ENCODE results near the gene HRG. TPM values are rescaled to one million over a fixed set of nuclear protein-coding genes. Genes with fewer than 3 reads are reported as not detected.

Gene HRG
- total and polyA plus RNA-seq, 2 of the 8 experiments (the other 6 are each of a cell fraction or from before 2014, with no cell fraction given), result 0.03 to 0.15 TPM

- H2BK20ac ChIP-seq (ENCODE audit: low read length), result no peak overlapping the region
- no peak overlapping the region for H3K14ac ChIP-seq (ENCODE audit: insufficient read length)
- no peak overlapping the region for H2BK5ac ChIP-seq (ENCODE audit: low read depth, low read length)
- no peaks in the 10 kb centered on the region for H3K27me3 ChIP-seq (replicated peaks in 1 of 4; ENCODE audit: control insufficient read depth in 3 of 4, extremely low read depth in 1 of 4, insufficient read depth in 3 of 4, low read length in 3 of 4)
- H3K27ac ChIP-seq (ENCODE audit: low read depth, low read length), result no peak overlapping the region
- no peak for TF ChIP-seq TAF7 (optimal IDR thresholded peaks at IDR 0.05; ENCODE audit: borderline replicate concordance, low read depth, low read length)
- TF ChIP-seq JUN (IDR thresholded peaks at IDR 0.05; ENCODE audit: low read depth, low read length), result no peak
- TF ChIP-seq EGR1 (IDR thresholded peaks at IDR 0.05; ENCODE audit: borderline replicate concordance, low read depth, low read length), result no peak
- TF ChIP-seq MAFK (IDR thresholded peaks at IDR 0.05; ENCODE audit: low read depth, low read length), result no peak
- TF ChIP-seq BRCA1 (IDR thresholded peaks at IDR 0.05; ENCODE audit: low read depth, low read length), result no peak
- TF ChIP-seq CREB1 (IDR thresholded peaks at IDR 0.05), result no peak
- TF ChIP-seq YY1 (IDR thresholded peaks at IDR 0.05; ENCODE audit: low read depth, low read length), result no peak
- TF ChIP-seq RNF2 (IDR thresholded peaks at IDR 0.05; ENCODE audit: borderline replicate concordance, low read depth, low read length, missing control alignments, poor library complexity, severe bottlenecking), result no peak
- TF ChIP-seq TEAD4 (IDR thresholded peaks at IDR 0.05; ENCODE audit: low read depth, low read length), result no peak
- no peak for TF ChIP-seq EP300 (IDR thresholded peaks at IDR 0.05; ENCODE audit: borderline replicate concordance in 1 of 2, low read depth in 2 of 2, low read length in 2 of 2)
- H3K4me2 ChIP-seq (ENCODE audit: insufficient read depth in 1 of 2, low read depth in 2 of 2, low read length in 2 of 2), result no peak overlapping the region
- no peaks in the 10 kb centered on the region for H3K79me2 ChIP-seq (ENCODE audit: control insufficient read depth in 1 of 2, insufficient read depth in 2 of 2, low read length in 2 of 2)
- no peak overlapping the region for H4K8ac ChIP-seq (ENCODE audit: extremely low read depth, insufficient read depth, low read length)
- no peak overlapping the region for H2BK15ac ChIP-seq (ENCODE audit: low read length)
- no peaks in the 10 kb centered on the region for H3K36me3 ChIP-seq (ENCODE audit: control insufficient read depth in 2 of 4, insufficient read depth in 4 of 4, low read length in 3 of 4)
- no peak overlapping the region for H2AK5ac ChIP-seq (ENCODE audit: low read depth, low read length)
- no peak overlapping the region for H3K4ac ChIP-seq (replicated peaks; ENCODE audit: insufficient read length, low read depth, low read length)
- H2BK120ac ChIP-seq (replicated peaks; ENCODE audit: low read depth, low read length), result no peak overlapping the region
- H3K23ac ChIP-seq (ENCODE audit: insufficient read length), result no peak overlapping the region
- POLR2A ChIA-PET (ENCODE audit: partially characterized antibody), result no interaction called here
- H3K23me2 ChIP-seq (ENCODE audit: low read depth, low read length), result no peaks in the 10 kb centered on the region
- peaks cover 0 to 7% (median 2%) of the 10 kb centered on the region in 4 experiments; a peak in 3 of 7 replicates for H3K4me1 ChIP-seq (replicated peaks in 1 of 4; ENCODE audit: control insufficient read depth in 3 of 4, insufficient read depth in 4 of 4, low read length in 3 of 4)
- H3K4me3 ChIP-seq (ENCODE audit: extremely low read depth in 1 of 4, insufficient read depth in 2 of 4, low read depth in 3 of 4, low read length in 4 of 4), result no peak overlapping the region
- H3K18ac ChIP-seq (ENCODE audit: extremely low read depth, low read length), result no peak overlapping the region
- no peak overlapping the region for H3K9ac ChIP-seq (replicated peaks in 1 of 4; ENCODE audit: extremely low read depth in 1 of 4, low read depth in 3 of 4, low read length in 3 of 4)
- no peak overlapping the region for H2AFZ ChIP-seq (ENCODE audit: low read length)
- DNase-seq (ENCODE audit: low read depth in 1 of 2, low spot score in 2 of 2) (no peak), FAIRE-seq (no peak)
- no peaks in the 10 kb centered on the region for H3K9me3 ChIP-seq (ENCODE audit: insufficient read depth in 2 of 2, low read depth in 1 of 2, low read length in 1 of 2)
- no peaks in the 10 kb centered on the region for H3K79me1 ChIP-seq (ENCODE audit: low read depth, low read length)
- no peak overlapping the region for H4K91ac ChIP-seq (replicated peaks; ENCODE audit: insufficient read length, low read length)
- H4K20me1 ChIP-seq (replicated peaks in 1 of 2; ENCODE audit: control insufficient read depth in 1 of 2, insufficient read depth in 2 of 2, low read length in 2 of 2), result no peaks in the 10 kb centered on the region
- WGBS, 2 experiments (ENCODE audit: extremely low coverage in 1 of 2, insufficient coverage in 1 of 2, insufficient read length in 1 of 2, insufficient replicate concordance in 2 of 2, low coverage in 1 of 2, low lambda C conversion rate in 2 of 2, missing lambda C conversion rate in 1 of 2), result 86% methylated on average over 3 of the region's 3 CpGs; no CpG with 5 or more reads in 1 of the 2 experiments
- no peak overlapping the region for H2BK12ac ChIP-seq (ENCODE audit: low read depth, low read length)
- H3K56ac ChIP-seq (replicated peaks; ENCODE audit: insufficient read length, low read depth, low read length), result no peak overlapping the region
- no peak overlapping the region for H4K5ac ChIP-seq (ENCODE audit: insufficient read length, low read depth, low read length)
- CTCF ChIA-PET (ENCODE audit: partially characterized antibody), result interaction anchor here (0.8 to 1.4 kb wide), 2 partner anchors 76 to 77 kb away, joined by 3 to 4 read pairs; no protein-coding TSS in a partner anchor
These were observed 28.0 kb downstream of the HRG start for GRCh38 chr3:186693843-186694242.
